ENCODE measurements around the gene CXCL13.
"Not testable (repeated sequence)": the region's sequence is repeated elsewhere in the genome, so short reads cannot be mapped to it uniquely, and the experiment has no call there.

Gene CXCL13, protein sequence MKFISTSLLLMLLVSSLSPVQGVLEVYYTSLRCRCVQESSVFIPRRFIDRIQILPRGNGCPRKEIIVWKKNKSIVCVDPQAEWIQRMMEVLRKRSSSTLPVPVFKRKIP

DNA sequence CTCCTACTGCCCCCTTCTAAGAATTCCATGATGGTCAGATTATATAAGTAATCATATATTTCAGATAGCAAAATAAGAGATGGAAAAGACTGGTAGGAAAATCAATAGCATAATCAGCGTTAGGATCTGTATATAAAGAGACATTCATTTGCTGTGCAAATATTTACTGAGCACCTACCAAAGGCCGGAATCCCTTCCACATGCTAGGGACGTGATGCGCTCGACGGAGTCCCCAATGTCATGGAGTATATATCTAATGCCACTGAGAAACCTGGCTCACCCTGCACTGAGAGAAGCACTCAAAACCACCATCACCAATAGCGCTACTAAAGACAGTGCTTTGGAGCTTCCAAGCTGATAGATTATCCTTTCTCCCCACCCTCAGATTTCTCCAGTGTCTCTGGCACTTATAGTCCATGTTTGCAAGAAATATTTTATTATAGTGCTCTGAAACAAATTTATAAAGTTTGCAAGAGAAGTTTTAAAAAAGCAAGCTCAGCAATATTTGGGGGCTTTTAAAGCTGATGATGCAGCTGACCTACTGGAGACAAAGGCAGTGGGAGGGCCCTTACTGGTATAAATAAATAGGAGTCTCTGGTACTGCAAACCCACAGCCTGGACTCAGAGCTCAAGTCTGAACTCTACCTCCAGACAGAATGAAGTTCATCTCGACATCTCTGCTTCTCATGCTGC is at the start of gene CXCL13:
TSS of gene CXCL13 (plus strand) at position 611 of the 693 bp plus-strand sequence. CDS start at position 657, 46 bp downstream.
- Histone ChIP-seq H3K9me2 (replicated peaks; ENCODE audit: low read depth, low read length) (no peaks in the 10 kb centered on the region), H3K4me2 (ENCODE audit: low read depth, low read length, poor library complexity, severe bottlenecking) (no peak within 1 kb of the TSS), H3K79me2 (ENCODE audit: insufficient read depth, low read length) (no peaks in the 10 kb centered on the region), H4K20me1 (ENCODE audit: insufficient read depth, low read length, poor library complexity, severe bottlenecking) (no peaks in the 10 kb centered on the region), H3K4me1 (ENCODE audit: insufficient read depth, low read length, poor library complexity, severe bottlenecking) (no peaks in the 10 kb centered on the region), H3K27me3 (ENCODE audit: insufficient read depth, low read length, poor library complexity, severe bottlenecking) (no peaks in the 10 kb centered on the region), H3K4me3 (ENCODE audit: low read length, poor library complexity, severe bottlenecking) (no peak within 1 kb of the TSS), H3K36me3 (ENCODE audit: insufficient read depth, low read length) (no peaks in the 10 kb centered on the region), H3K9me3 (ENCODE audit: insufficient read depth, low read depth, low read length) (no peaks in the 10 kb centered on the region), H2AFZ (ENCODE audit: low read length) (no peak within 1 kb of the TSS), H3F3A (ENCODE audit: low read depth) (no peaks in the 10 kb centered on the region), H3K9ac (ENCODE audit: low read depth, low read length, poor library complexity, severe bottlenecking) (no peak within 1 kb of the TSS)
- TF ChIP-seq, protein P1, sequence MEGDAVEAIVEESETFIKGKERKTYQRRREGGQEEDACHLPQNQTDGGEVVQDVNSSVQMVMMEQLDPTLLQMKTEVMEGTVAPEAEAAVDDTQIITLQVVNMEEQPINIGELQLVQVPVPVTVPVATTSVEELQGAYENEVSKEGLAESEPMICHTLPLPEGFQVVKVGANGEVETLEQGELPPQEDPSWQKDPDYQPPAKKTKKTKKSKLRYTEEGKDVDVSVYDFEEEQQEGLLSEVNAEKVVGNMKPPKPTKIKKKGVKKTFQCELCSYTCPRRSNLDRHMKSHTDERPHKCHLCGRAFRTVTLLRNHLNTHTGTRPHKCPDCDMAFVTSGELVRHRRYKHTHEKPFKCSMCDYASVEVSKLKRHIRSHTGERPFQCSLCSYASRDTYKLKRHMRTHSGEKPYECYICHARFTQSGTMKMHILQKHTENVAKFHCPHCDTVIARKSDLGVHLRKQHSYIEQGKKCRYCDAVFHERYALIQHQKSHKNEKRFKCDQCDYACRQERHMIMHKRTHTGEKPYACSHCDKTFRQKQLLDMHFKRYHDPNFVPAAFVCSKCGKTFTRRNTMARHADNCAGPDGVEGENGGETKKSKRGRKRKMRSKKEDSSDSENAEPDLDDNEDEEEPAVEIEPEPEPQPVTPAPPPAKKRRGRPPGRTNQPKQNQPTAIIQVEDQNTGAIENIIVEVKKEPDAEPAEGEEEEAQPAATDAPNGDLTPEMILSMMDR (conservative IDR thresholded peaks at IDR 0.05; ENCODE audit: low read length) = no peak
- no peak for TF ChIP-seq EZH2phosphoT487 (IDR thresholded peaks at IDR 0.05; ENCODE audit: borderline replicate concordance)

DNA sequence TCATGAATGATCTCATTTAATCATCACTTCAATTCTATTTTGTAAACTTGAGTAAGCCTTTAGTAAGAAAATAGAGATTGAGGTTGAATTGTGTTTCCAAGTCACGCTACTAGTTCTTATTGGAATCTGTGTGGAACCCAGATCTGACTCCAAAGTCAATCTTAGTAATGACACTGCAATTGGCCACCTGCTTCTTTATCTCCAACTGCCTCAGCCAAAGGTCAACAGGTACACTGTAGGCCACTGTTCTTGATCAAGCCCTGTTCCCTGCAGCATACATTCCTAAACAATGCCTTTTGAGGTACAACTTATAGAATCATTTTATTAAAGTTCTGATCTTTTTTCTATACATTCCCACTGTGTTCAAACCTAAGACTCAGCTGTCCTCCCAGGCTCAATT is 45.5 kb upstream of the CXCL13 start:
- Histone ChIP-seq H3K27me3 (ENCODE audit: insufficient read depth, low read length, poor library complexity, severe bottlenecking) (no peaks in the 10 kb centered on the region), H2AFZ (ENCODE audit: low read length) (no peak overlapping the region), H3K79me2 (ENCODE audit: insufficient read depth, low read length) (no peaks in the 10 kb centered on the region), H3F3A (ENCODE audit: low read depth) (no peaks in the 10 kb centered on the region), H3K4me3 (ENCODE audit: low read length, poor library complexity, severe bottlenecking) (no peak overlapping the region), H3K36me3 (ENCODE audit: insufficient read depth, low read length) (no peaks in the 10 kb centered on the region), H3K9ac (ENCODE audit: low read depth, low read length, poor library complexity, severe bottlenecking) (no peak overlapping the region), H4K20me1 (ENCODE audit: insufficient read depth, low read length, poor library complexity, severe bottlenecking) (no peaks in the 10 kb centered on the region), H3K9me3 (ENCODE audit: insufficient read depth, low read depth, low read length) (no peaks in the 10 kb centered on the region), H3K4me2 (ENCODE audit: low read depth, low read length, poor library complexity, severe bottlenecking) (no peak overlapping the region), H3K9me2 (replicated peaks; ENCODE audit: low read depth, low read length) (no peaks in the 10 kb centered on the region), H3K4me1 (ENCODE audit: insufficient read depth, low read length, poor library complexity, severe bottlenecking) (no peaks in the 10 kb centered on the region)
- TF ChIP-seq EZH2phosphoT487 (IDR thresholded peaks at IDR 0.05; ENCODE audit: borderline replicate concordance) = no peak
- TF ChIP-seq, protein P1 (conservative IDR thresholded peaks at IDR 0.05; ENCODE audit: low read length) = no peak

DNA sequence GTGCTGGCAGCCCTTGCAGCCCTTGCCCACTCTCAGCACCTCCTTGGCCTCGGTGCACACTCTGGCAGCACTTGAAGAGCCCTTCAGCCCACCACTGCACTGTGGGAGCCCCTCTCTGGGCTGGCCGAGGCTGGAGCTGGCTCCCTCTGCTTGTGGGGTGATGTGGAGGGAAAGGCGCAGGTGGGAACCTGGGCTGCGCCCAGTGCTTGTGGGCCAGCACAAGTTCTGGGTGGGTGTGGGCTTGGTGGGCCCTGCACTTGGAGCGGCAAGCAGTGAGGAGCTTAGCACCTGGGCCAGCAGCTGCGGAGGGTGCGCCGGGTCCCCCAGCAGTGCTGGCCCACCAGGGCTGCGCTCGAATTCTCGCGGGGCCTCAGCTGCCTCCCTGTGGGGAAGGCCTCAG is 43.9 kb upstream of the CXCL13 start:
- not testable (repeated sequence) for H2AFZ ChIP-seq (ENCODE audit: low read length); H3F3A ChIP-seq (ENCODE audit: low read depth); H3K36me3 ChIP-seq (ENCODE audit: insufficient read depth, low read length); H3K27me3 ChIP-seq (ENCODE audit: insufficient read depth, low read length, poor library complexity, severe bottlenecking); H3K79me2 ChIP-seq (ENCODE audit: insufficient read depth, low read length); H3K9me2 ChIP-seq (replicated peaks; ENCODE audit: low read depth, low read length); H3K4me1 ChIP-seq (ENCODE audit: insufficient read depth, low read length, poor library complexity, severe bottlenecking); H3K9ac ChIP-seq (ENCODE audit: low read depth, low read length, poor library complexity, severe bottlenecking); H3K4me2 ChIP-seq (ENCODE audit: low read depth, low read length, poor library complexity, severe bottlenecking); H3K9me3 ChIP-seq (ENCODE audit: insufficient read depth, low read depth, low read length); H4K20me1 ChIP-seq (ENCODE audit: insufficient read depth, low read length, poor library complexity, severe bottlenecking); H3K4me3 ChIP-seq (ENCODE audit: low read length, poor library complexity, severe bottlenecking)

DNA sequence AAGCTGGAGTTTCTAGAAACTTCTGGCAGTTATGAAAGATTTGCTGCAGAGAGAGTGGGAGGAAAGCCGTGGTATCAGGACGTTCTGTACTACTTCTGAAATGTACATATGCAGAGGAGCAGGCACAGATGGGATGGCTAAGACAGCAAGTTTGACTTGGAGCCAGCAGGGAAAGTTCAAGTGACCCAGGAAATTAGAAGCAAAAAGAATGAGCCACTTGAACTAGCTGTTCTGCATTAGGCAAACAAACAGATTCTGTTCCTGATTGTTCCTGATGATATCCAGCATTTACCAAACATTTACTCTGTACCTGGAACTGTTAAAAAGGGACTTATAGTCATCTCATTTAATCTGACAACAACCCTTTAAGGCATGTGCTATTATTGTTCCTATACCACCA is 41.4 kb upstream of the CXCL13 start:
- H3K4me2 ChIP-seq (ENCODE audit: low read depth, low read length, poor library complexity, severe bottlenecking) = no peak overlapping the region
- H3F3A ChIP-seq (ENCODE audit: low read depth) = no peaks in the 10 kb centered on the region
- H4K20me1 ChIP-seq (ENCODE audit: insufficient read depth, low read length, poor library complexity, severe bottlenecking) = no peaks in the 10 kb centered on the region
- no peaks in the 10 kb centered on the region for H3K9me3 ChIP-seq (ENCODE audit: insufficient read depth, low read depth, low read length)
- no peak overlapping the region for H3K4me3 ChIP-seq (ENCODE audit: low read length, poor library complexity, severe bottlenecking)
- no peak overlapping the region for H2AFZ ChIP-seq (ENCODE audit: low read length)
- H3K36me3 ChIP-seq (ENCODE audit: insufficient read depth, low read length) = no peaks in the 10 kb centered on the region
- H3K27me3 ChIP-seq (ENCODE audit: insufficient read depth, low read length, poor library complexity, severe bottlenecking) = no peaks in the 10 kb centered on the region
- no peaks in the 10 kb centered on the region for H3K9me2 ChIP-seq (replicated peaks; ENCODE audit: low read depth, low read length)
- no peaks in the 10 kb centered on the region for H3K4me1 ChIP-seq (ENCODE audit: insufficient read depth, low read length, poor library complexity, severe bottlenecking)
- no peak overlapping the region for H3K9ac ChIP-seq (ENCODE audit: low read depth, low read length, poor library complexity, severe bottlenecking)
- H3K79me2 ChIP-seq (ENCODE audit: insufficient read depth, low read length) = no peaks in the 10 kb centered on the region
- no peak for TF ChIP-seq EZH2phosphoT487 (IDR thresholded peaks at IDR 0.05; ENCODE audit: borderline replicate concordance)
- TF ChIP-seq, protein P1 (conservative IDR thresholded peaks at IDR 0.05; ENCODE audit: low read length) = no peak

All from Loucy (cell line).